Activated B cell treated with CpG ODN at 0.5 μM for 24 hours (primary cell): Measurements from ENCODE around the gene OR51B5. TPM values are rescaled to one million over a fixed set of nuclear protein-coding genes. Genes with fewer than 3 reads are reported as not detected.

Source experiments
- ATAC-seq: fragments of 200-7000 bp; cut with Tn5 transposase; one replicate; pipeline ENCODE4 v1.10.0; 2021; ENCODE audit warnings: low read depth, mild to moderate bottlenecking, moderate library complexity
- CTCF ChIA-PET: fragments of 350-600 bp; sonication (Branson Sonifier 250); formaldehyde crosslinking; loops from one replicate; lab custom pipeline; 2021; ENCODE audit warnings: antibody characterized with exemption; lab: Charles Lee
- POLR2A ChIA-PET: fragments of 350-600 bp; sonication (Branson Sonifier 250); formaldehyde crosslinking; loops from one replicate; lab custom pipeline; 2021; ENCODE audit warnings: antibody characterized with exemption; lab: Charles Lee
- DNase-seq: peaks from one replicate; pipeline ENCODE4 v3.0.0; 2022
- H3K27ac Mint-ChIP-seq: one replicate; pipeline ENCODE4 v1.8.0; 2020; ENCODE audit warnings: mixed read lengths
- H3K27me3 Mint-ChIP-seq: one replicate; pipeline ENCODE4 v1.8.0; 2021; ENCODE audit warnings: mixed read lengths
- H3K36me3 Mint-ChIP-seq: one replicate; pipeline ENCODE4 v1.8.0; 2021; ENCODE audit warnings: low read depth, mixed read lengths
- H3K4me1 Mint-ChIP-seq: one replicate; pipeline ENCODE4 v1.8.0; 2021; ENCODE audit warnings: mixed read lengths
- H3K4me3 Mint-ChIP-seq: one replicate; pipeline ENCODE4 v1.8.0; 2020; ENCODE audit warnings: mild to moderate bottlenecking, mixed read lengths
- H3K9me3 Mint-ChIP-seq: one replicate; pipeline ENCODE4 v1.8.0; 2020; ENCODE audit warnings: mixed read lengths
- CTCF ChIP-seq: fragments of 200-600 bp; IDR thresholded peaks from one replicate; pipeline ENCODE4 v1.8.0; 2022; ENCODE audit warnings: antibody characterized with exemption, mild to moderate bottlenecking
- intact Hi-C: fragments of 100-400 bp; cut with micrococcal nuclease; formaldehyde crosslinking; loops from one replicate; pipeline ENCODE4 v1.15.1; 2024
- total RNA-seq: library from RNA; stranded (reverse); gene quantifications from 2 replicates; pipeline ENCODE4 v1.2.3, GENCODE V29; 2022

Gene OR51B5
- 0.27 TPM in 1 of 2 replicates, not detected in the other for total RNA-seq

GRCh38 chr11:5343474-5344335 is at the start of gene OR51B5:
Gene OR51B5, minus strand, starts transcription at chr11:5343524. Its CDS starts 0 bp downstream, at chr11:5343524.
- H3K4me3 Mint-ChIP-seq = no peak within 1 kb of the TSS
- ChIA-PET CTCF (no interaction called here), POLR2A (no interaction called here)
- no peak within 1 kb of the TSS for H3K27ac Mint-ChIP-seq
- intact Hi-C loops = no loop called here
- no peaks in the 10 kb centered on the region for H3K36me3 Mint-ChIP-seq
- no peaks in the 10 kb centered on the region for H3K9me3 Mint-ChIP-seq
- H3K27me3 Mint-ChIP-seq = peaks cover 7% of the 10 kb centered on the region
- TF ChIP-seq CTCF = no peak
- H3K4me1 Mint-ChIP-seq = no peaks in the 10 kb centered on the region
- ATAC-seq (no peak), DNase-seq (no peak)

GRCh38 chr11:5390210-5390609 is 46.9 kb upstream of the OR51B5 start:
- no peaks in the 10 kb centered on the region for H3K27me3 Mint-ChIP-seq
- intact Hi-C loops = no loop called here
- H3K4me3 Mint-ChIP-seq = no peak overlapping the region
- POLR2A ChIA-PET = no interaction called here
- no peak for TF ChIP-seq CTCF
- no peak overlapping the region for H3K27ac Mint-ChIP-seq
- no peaks in the 10 kb centered on the region for H3K36me3 Mint-ChIP-seq
- CTCF ChIA-PET = no interaction called here
- DNase-seq (no peak), ATAC-seq (no peak)
- no peaks in the 10 kb centered on the region for H3K4me1 Mint-ChIP-seq
- H3K9me3 Mint-ChIP-seq = no peaks in the 10 kb centered on the region

GRCh38 chr11:5384335-5384734 is 41.0 kb upstream of the OR51B5 start:
- DNase-seq (no peak), ATAC-seq (no peak)
- POLR2A ChIA-PET = no interaction called here
- CTCF ChIA-PET = no interaction called here
- Mint-ChIP-seq H3K36me3 (no peaks in the 10 kb centered on the region), H3K4me1 (no peaks in the 10 kb centered on the region), H3K27me3 (no peaks in the 10 kb centered on the region), H3K27ac (no peak overlapping the region), H3K4me3 (no peak overlapping the region), H3K9me3 (no peaks in the 10 kb centered on the region)
- no peak for TF ChIP-seq CTCF
- intact Hi-C loops = loop anchor here (5.0 kb wide), 2 partner anchors 423 to 747 kb away; partner anchors contain the start of genes OR51D1 and OR52N2

- Mint-ChIP-seq H3K9me3 (no peaks in the 10 kb centered on the region), H3K36me3 (no peaks in the 10 kb centered on the region), H3K27ac (no peak within 1 kb of the TSS), H3K27me3 (no peaks in the 10 kb centered on the region), H3K4me3 (no peak within 1 kb of the TSS), H3K4me1 (no peaks in the 10 kb centered on the region)
- TF ChIP-seq CTCF = no peak
- ChIA-PET POLR2A (no interaction called here), CTCF (no interaction called here)
- no peak for DNase-seq
- ATAC-seq = no peak
- intact Hi-C loops = loop anchor here (5.0 kb wide), 2 partner anchors 424 to 746 kb away; partner anchors contain the start of genes OR51D1 and OR52N2
Measured at GRCh38 chr11:5383576-5383975, 40.3 kb upstream of the OR51B5 start, which contains the start of gene OR51M1. Gene OR51M1, plus strand, starts transcription at chr11:5383812. Its CDS starts 5,587 bp downstream, at chr11:5389399.

- Mint-ChIP-seq H3K27ac (no peak overlapping the region), H3K4me1 (no peaks in the 10 kb centered on the region), H3K27me3 (no peaks in the 10 kb centered on the region), H3K36me3 (no peaks in the 10 kb centered on the region), H3K4me3 (no peak overlapping the region), H3K9me3 (no peaks in the 10 kb centered on the region)
- TF ChIP-seq CTCF = no peak
- DNase-seq (no peak), ATAC-seq (no peak)
- intact Hi-C loops = loop anchor here (1.0 to 5.0 kb wide), 3 partner anchors 257 to 744 kb away; partner anchors contain the start of genes OR51D1 and OR52N2
- ChIA-PET CTCF (interaction anchor here (0.7 kb wide), 1 partner anchor 1193 kb away, joined by 5 read pairs; no protein-coding TSS in a partner anchor), POLR2A (no interaction called here)
Measured at GRCh38 chr11:5380740-5381342, 37.5 kb upstream of the OR51B5 start.
